GM18526 (cell line): ENCODE data around the gene CLDN2.

Source experiments
- POLR2A ChIP-seq: IDR thresholded peaks from 3 replicates; pipeline ENCODE4 v1.6.1; 2011; ENCODE audit not compliant: insufficient read length; ENCODE audit errors: extremely low read depth

CLDN2 gene

DNA sequence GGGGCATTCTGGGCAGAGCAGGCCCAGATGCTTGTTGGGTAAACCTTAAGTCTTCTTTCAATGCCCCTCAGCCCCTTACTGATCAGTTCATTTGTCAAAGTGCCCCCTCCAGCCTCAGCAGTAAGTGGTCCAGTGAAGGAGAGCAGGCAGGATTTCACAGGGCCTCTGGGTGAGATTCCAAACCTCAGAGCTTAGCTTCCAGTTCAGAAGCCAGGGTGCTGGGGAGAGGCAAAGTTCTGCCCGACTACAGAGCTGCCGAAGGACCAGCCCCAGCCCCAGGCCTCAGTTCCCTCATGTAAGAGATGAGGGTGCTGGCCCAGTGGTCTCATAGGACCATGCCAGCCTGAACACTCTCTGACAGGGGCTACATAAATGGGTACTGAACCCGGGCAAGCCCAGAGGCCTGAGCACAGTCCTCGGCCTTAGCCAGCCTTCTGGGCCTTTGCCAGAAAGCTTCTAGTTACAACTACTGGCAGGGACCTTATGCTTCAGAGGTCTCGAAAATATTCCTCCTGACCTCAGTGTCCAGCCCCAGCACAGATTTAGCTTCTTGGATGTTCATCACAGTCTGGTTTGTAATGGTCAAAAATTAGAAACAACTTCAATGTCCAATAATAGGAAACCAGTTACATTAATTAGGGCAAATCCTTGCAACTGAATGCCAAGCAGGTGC lies 16.2 kb upstream of the CLDN2 start:
- no peak for TF ChIP-seq POLR2A

DNA sequence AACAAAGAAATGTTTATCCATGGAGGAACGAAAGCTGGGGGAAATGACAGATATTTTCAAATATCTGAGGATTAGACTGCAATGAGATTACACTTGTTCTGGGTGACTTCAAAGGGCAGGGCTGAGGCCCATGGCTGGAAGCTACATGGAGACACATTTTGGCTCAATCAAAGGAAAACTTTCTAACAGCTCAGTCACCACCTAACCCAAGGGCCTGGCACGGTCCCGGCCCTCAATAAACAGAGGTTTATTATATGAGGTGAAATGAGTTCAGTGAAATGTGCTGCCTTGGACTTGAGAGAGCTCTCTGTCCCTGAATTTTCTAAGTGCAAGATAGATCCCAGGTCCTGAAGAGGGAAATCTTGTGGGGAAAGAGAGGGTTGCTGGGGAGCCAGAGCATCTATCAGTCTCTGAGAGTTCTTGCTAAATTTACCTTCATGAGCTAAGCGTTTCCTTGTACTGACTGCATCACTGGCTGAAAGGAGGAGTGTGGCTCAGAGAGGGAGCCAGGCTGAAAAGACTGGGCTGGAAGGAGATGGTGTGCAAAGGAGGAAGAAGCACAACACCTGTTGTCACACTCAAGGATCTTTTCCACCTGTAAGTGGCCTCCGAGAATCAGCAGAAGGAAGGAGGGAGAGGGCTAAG lies 15.0 kb upstream of the CLDN2 start:
- no peak for TF ChIP-seq POLR2A

DNA sequence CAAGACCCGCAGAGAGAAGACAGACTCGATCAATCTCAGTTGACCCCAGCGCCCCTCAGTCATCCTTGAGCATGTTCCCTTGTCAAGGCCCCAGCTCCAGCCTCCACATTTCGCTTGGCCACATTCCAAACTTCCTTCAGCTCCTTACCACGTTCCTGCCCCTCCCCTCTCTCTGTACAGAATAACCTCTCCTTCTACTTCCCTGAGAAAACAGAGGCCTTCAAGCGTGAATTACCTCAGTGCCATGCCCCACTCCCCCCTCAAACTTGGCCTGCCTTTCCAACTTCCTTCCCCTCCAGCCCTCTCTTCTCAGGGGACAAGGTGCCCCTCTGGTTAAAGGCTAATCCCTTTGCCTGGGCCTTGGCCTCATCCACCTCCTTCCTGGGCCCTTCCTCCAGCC lies 13.8 kb upstream of the CLDN2 start:
- no peak for TF ChIP-seq POLR2A

DNA sequence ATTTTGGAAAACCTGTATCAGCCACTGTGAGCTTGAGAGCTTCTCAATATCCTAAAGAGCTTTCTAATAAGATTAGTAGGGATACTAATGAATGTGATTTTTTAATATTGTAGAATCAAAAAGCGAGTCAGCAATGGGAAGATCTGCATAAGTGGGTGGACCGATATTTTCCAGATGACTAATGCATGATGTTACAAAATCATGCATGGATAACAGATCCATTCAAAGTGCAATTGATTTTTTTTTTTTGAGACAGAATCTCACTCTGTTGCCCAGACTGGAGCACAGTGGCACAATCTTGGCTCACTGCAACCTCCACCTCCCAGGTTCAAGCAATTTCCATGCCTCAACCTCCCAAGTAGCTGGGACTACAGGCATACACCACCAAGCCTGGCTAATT lies 7.3 kb upstream of the CLDN2 start:
- no peak for TF ChIP-seq POLR2A

DNA sequence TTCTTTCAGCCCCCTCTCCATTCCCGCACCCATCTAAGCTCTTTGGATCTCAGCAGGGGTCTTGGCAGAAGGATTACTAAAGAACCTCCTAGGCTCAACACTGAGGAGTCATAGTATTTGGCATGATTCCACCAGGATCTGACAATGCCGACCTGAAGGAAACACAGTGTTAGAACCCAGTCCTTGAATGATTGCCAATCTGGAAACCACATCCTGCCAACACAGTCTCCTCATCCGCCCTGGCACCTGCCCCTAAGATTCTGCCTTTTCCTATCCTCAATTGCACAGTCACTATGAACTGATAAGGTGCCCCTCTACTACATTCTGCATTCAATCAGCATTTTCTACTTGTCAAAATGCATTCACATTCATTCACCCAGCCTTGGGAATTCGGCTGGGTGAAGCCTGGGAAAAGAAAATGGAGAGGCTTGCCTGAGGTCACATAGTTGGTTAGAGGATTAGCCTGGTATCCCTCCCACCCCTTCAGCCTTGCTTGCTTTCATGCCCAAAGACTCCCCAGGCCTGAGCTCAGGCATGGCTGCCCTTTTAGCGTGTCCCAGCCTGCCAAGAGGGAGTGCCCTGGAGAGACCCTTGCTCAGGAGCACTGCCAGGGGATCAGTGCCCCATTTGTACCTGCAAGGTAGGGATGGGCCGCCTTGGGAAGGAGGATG lies 2.2 kb upstream of the CLDN2 start:
- TF ChIP-seq POLR2A = no peak

DNA sequence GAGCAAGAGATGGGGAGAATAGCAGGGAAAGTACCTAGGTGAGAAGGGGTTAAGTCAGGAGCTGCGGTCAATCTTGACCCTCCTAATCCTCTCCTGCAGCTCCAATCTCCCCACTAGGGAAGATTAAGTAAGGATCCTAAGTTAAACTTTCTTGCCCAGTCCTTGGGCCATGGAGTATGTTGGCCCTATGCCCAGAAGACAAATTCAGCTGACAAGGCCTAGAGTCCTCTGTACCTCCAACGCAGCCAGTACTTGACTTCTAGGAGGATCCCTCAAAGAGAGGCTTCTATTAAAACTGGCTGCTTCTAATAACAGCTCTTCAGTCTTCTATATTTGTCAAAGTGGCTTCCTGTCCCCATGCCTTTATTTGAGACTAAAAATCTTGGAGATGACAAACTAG lies 1.4 kb downstream of the CLDN2 start:
- TF ChIP-seq POLR2A = no peak

DNA sequence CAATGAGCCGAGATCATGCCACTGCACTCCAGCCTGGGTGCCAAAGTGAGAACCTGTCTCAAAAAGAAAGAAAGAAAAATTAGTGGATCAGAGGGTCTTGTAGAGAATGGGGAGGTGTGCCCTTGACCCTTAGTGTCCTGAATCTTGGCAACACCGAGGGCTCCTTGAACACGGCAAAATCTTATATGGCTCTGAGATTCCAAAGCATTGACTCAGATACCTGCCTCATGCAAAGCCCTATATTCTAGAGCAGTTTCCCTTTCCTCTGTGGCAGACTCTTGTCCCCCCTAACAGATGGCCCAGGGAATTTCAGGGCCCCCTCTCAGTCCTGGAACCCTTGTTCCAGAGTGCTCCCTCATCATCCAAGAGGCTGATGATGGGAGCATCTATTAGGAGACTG lies 6.8 kb downstream of the CLDN2 start:
- TF ChIP-seq POLR2A = no peak

DNA sequence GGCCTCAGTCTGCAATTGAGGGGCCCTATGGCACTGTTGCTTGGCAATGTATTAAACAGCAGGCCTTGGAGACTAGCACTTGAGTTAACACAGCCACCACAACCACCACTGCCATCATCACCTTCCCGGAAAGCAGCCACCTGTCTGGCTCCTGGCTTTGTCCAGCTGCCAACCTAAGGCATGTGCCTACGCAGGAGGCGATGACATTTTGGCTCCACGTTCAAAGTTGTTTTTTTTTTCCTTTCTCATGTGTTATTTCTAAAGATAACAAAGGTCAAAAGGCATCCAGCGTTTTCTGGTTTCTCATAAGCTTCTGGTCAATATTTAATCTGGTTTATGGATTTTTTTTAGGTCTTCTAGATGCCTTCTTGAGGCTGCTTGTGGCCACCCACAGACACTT lies 7.5 kb downstream of the CLDN2 start:
- TF ChIP-seq POLR2A = no peak

DNA sequence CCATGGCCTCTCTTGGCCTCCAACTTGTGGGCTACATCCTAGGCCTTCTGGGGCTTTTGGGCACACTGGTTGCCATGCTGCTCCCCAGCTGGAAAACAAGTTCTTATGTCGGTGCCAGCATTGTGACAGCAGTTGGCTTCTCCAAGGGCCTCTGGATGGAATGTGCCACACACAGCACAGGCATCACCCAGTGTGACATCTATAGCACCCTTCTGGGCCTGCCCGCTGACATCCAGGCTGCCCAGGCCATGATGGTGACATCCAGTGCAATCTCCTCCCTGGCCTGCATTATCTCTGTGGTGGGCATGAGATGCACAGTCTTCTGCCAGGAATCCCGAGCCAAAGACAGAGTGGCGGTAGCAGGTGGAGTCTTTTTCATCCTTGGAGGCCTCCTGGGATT lies 8.0 kb downstream of the CLDN2 start:
- no peak for TF ChIP-seq POLR2A

DNA sequence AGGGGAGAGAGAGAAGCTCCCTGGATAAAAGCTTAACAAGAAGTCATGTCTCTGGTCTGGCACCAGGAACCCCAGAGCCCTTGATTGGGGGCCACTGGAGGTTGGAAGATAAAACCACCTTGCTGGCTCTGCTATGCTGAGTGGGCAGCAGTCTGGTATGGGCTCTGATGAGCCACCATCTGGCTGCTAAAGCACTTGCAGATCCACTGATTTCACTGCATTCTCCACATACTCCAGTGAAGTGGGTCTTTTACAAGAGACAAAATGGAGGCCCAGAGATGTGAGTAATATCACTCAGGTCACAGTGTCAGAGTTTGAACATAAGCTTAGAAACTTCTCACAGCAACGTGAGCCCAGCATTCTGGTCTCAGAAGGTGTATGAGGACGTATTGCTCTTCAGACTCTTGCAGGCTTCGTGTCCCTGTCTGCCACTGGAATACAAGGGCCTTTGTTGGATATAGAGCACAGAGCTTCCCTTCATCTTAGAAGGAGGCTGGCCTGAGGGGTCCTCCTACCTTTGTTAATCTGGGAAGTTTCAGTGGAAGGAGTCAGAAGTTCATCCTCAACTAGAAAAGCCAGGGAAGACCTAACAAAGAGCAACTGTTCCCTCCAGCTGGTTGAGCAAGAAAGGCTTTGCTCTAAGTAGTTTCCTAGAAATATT lies 11.8 kb downstream of the CLDN2 start:
- TF ChIP-seq POLR2A = no peak

DNA sequence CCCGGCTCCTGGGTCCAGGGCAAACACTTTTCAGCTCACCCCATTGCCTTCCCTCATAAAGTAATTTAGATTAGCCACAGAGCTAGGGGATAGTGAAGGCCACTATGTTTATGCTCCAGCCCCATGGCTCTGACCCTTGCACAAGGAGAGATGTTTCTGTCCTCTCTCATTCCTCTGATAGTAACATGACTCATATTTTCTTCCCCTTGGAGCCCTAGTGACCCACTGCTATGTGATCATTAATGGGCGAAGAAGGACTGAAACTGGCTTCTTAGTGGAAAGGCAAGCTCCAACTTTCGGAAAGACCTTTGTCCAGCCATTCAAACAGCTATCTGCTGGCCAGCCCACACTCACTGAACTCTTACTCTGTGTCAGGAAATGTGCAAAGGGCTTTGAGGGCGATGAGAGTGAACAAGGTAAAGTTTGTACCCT lies 12.3 kb downstream of the CLDN2 start:
- TF ChIP-seq POLR2A = no peak

DNA sequence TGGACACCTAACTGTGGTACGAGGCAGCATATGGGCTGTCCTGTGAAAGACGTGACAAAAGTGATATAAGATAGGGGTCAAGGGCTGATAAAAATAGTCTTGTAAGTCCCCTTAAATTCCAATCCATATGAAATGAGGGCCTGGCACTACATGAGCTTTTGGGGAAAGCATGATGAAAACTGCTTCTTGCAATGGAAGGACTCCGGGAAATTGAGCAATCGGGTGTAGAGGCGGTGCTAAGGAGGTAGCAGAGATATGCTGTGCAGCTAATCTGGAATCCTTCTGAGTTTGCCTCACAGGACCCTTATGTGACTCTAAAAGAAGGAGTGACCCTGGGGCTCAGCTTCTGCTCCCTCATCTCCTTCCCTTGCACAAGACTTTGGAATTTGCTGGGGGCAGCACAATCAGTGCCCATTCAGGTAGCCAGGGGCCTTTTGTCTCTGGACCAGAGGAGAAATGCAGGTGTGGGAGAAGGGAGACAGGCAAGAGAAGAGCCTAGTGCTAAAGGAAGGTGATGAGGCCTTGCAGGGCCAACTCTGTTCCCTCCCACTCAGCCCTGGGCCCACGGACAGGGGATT lies 12.8 kb downstream of the CLDN2 start:
- TF ChIP-seq POLR2A = no peak

DNA sequence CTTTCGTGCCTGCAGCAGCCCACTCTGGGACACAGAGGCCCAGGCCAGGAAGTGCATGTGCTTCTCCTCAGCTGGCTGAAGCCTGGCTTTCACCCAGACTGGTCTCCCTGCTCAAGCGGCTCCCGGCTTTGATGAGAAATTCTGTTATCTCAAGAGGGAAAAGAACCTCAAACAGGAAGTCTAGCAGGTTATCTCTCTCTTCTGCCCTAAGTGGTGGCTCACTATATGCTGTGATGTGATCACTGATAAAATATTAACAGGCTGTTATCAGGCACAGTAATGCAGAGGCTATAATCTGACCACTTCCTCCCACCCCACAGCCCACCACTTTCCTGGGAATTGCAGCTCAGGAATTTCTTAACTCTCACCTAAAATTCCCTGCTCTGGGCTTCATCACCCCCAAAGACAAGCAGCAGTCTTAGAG lies 13.3 kb downstream of the CLDN2 start:
- TF ChIP-seq POLR2A = no peak

DNA sequence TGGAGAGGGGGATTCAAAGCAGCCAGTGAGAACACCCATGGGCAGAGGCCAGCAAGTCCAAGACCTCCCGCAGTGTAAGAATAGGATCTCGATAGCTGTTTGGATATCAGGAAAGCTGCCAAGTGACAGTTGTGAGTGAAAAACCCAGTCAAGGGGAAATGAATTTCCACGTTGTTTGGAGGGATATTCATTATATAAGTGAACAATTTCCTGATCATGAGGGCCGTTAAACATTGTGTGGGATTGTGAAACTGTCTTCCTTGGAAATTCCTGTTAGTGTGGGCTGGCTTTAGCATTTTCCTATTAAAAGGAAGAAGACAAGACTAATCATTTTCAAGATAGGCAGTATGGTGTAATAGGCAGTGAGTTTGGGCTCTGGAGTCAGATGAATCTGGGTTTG lies 15.0 kb downstream of the CLDN2 start:
- no peak for TF ChIP-seq POLR2A

DNA sequence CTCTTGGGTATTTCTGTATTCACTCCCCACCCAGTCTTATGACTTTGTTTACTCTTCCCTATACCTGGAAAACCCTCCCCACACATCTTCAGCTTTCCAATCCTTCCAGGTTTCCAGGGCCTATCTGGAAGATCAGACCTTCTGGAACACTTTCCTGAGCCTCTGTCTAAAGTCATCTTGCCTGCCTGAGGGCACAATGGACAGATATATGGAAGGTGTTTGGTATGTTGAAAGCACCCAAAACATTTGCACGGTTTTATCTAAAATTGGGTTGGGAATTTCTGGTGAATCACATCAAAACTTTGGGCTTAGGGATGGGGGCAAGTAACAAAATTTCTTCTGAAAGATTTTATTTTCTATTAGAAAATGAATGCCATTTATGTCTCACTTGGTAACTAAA lies 16.0 kb downstream of the CLDN2 start:
- no peak for TF ChIP-seq POLR2A

DNA sequence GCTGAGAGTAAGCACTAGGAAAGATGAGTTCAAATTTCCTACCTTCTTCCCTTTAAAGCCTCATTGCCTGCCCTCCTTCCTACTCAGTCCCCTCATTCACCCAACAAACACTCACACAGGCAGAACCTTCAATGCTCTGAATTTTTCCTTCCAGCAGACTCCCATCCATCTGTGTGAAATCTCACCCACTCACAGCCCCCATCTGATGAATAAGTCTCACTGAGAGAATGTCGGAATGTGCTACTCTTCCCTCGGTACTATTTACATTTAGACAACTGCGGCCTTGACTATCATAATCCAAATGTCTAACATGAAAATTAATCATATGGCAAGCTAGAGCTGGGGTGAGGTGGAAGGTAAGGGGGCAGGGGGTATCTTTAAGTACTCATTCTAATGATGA lies 19.4 kb downstream of the CLDN2 start:
- TF ChIP-seq POLR2A = no peak
